ENCODE results near the gene PECR.
"Not testable (repeated sequence)": the region's sequence is repeated elsewhere in the genome, so short reads cannot be mapped to it uniquely, and the experiment has no call there.

The PECR gene

GRCh38 chr2:216014006-216014405, 67.6 kb downstream of the PECR start:
- Histone ChIP-seq H3K27me3 (ENCODE audit: control insufficient read depth, insufficient read depth, low read length) (no peaks in the 10 kb centered on the region), H3K9ac (ENCODE audit: low read length) (no peak overlapping the region), H3K36me3 (ENCODE audit: control insufficient read depth, insufficient read depth, low read length) (no peaks in the 10 kb centered on the region), H3K27ac (ENCODE audit: low read depth, low read length) (no peak overlapping the region), H3K4me3 (ENCODE audit: low read length) (no peak overlapping the region), H3K4me1 (ENCODE audit: control insufficient read depth, insufficient read depth, low read length) (no peaks in the 10 kb centered on the region)

GRCh38 chr2:216013080-216013909, 68.3 kb downstream of the PECR start, which contains the start of gene MREG:
Gene MREG (minus strand): TSS chr2:216013551. CDS start chr2:216013327, 224 bp downstream.
- peak within 1 kb of the TSS; percentile 71 for H3K4me3 ChIP-seq (ENCODE audit: low read length)
- H3K27ac ChIP-seq (ENCODE audit: low read depth, low read length): no peak within 1 kb of the TSS
- no peaks in the 10 kb centered on the region for H3K4me1 ChIP-seq (ENCODE audit: control insufficient read depth, insufficient read depth, low read length)
- H3K9ac ChIP-seq (ENCODE audit: low read length): no peak within 1 kb of the TSS
- H3K36me3 ChIP-seq (ENCODE audit: control insufficient read depth, insufficient read depth, low read length): no peaks in the 10 kb centered on the region
- no peaks in the 10 kb centered on the region for H3K27me3 ChIP-seq (ENCODE audit: control insufficient read depth, insufficient read depth, low read length)

GRCh38 chr2:216012830-216013079, 68.9 kb downstream of the PECR start:
- Histone ChIP-seq H3K27ac (ENCODE audit: low read depth, low read length) (no peak overlapping the region), H3K36me3 (ENCODE audit: control insufficient read depth, insufficient read depth, low read length) (no peaks in the 10 kb centered on the region), H3K9ac (ENCODE audit: low read length) (no peak overlapping the region), H3K4me3 (ENCODE audit: low read length) (peak overlapping the region; percentile 71), H3K4me1 (ENCODE audit: control insufficient read depth, insufficient read depth, low read length) (no peaks in the 10 kb centered on the region), H3K27me3 (ENCODE audit: control insufficient read depth, insufficient read depth, low read length) (no peaks in the 10 kb centered on the region)

GRCh38 chr2:216012133-216012829, 69.3 kb downstream of the PECR start:
- no peak overlapping the region for H3K9ac ChIP-seq (ENCODE audit: low read length)
- H3K27ac ChIP-seq (ENCODE audit: low read depth, low read length): no peak overlapping the region
- peak overlapping the region; percentile 71 for H3K4me3 ChIP-seq (ENCODE audit: low read length)
- no peaks in the 10 kb centered on the region for H3K27me3 ChIP-seq (ENCODE audit: control insufficient read depth, insufficient read depth, low read length)
- H3K4me1 ChIP-seq (ENCODE audit: control insufficient read depth, insufficient read depth, low read length): no peaks in the 10 kb centered on the region
- no peaks in the 10 kb centered on the region for H3K36me3 ChIP-seq (ENCODE audit: control insufficient read depth, insufficient read depth, low read length)

GRCh38 chr2:216009215-216009614, 72.4 kb downstream of the PECR start:
- not testable (repeated sequence) for H3K4me1 ChIP-seq (ENCODE audit: control insufficient read depth, insufficient read depth, low read length); H3K9ac ChIP-seq (ENCODE audit: low read length); H3K27ac ChIP-seq (ENCODE audit: low read depth, low read length); H3K4me3 ChIP-seq (ENCODE audit: low read length); H3K36me3 ChIP-seq (ENCODE audit: control insufficient read depth, insufficient read depth, low read length); H3K27me3 ChIP-seq (ENCODE audit: control insufficient read depth, insufficient read depth, low read length)

GRCh38 chr2:216008387-216008786, 73.2 kb downstream of the PECR start:
- Histone ChIP-seq H3K36me3 (ENCODE audit: control insufficient read depth, insufficient read depth, low read length) (no peaks in the 10 kb centered on the region), H3K9ac (ENCODE audit: low read length) (no peak overlapping the region), H3K4me1 (ENCODE audit: control insufficient read depth, insufficient read depth, low read length) (no peaks in the 10 kb centered on the region), H3K27me3 (ENCODE audit: control insufficient read depth, insufficient read depth, low read length) (no peaks in the 10 kb centered on the region), H3K4me3 (ENCODE audit: low read length) (no peak overlapping the region), H3K27ac (ENCODE audit: low read depth, low read length) (no peak overlapping the region)

- H3K9ac ChIP-seq (ENCODE audit: low read length): no peak overlapping the region
- no peak overlapping the region for H3K27ac ChIP-seq (ENCODE audit: low read depth, low read length)
- H3K4me3 ChIP-seq (ENCODE audit: low read length): no peak overlapping the region
Measured at GRCh38 chr2:216006164-216006663, 75.4 kb downstream of the PECR start.

GRCh38 chr2:216004697-216005283, 76.8 kb downstream of the PECR start:
- Histone ChIP-seq H3K4me3 (ENCODE audit: low read length) (no peak overlapping the region), H3K27ac (ENCODE audit: low read depth, low read length) (no peak overlapping the region)

More at GRCh38 chr2:216006164-216006663, 75.4 kb downstream of the PECR start:
- Histone ChIP-seq H3K27me3 (ENCODE audit: control insufficient read depth, insufficient read depth, low read length) (no peaks in the 10 kb centered on the region), H3K4me1 (ENCODE audit: control insufficient read depth, insufficient read depth, low read length) (no peaks in the 10 kb centered on the region), H3K36me3 (ENCODE audit: control insufficient read depth, insufficient read depth, low read length) (no peaks in the 10 kb centered on the region)

GRCh38 chr2:216003876-216004696, 77.5 kb downstream of the PECR start:
- Histone ChIP-seq H3K9ac (ENCODE audit: low read length) (no peak overlapping the region), H3K36me3 (ENCODE audit: control insufficient read depth, insufficient read depth, low read length) (no peaks in the 10 kb centered on the region), H3K27ac (ENCODE audit: low read depth, low read length) (no peak overlapping the region), H3K27me3 (ENCODE audit: control insufficient read depth, insufficient read depth, low read length) (no peaks in the 10 kb centered on the region), H3K4me1 (ENCODE audit: control insufficient read depth, insufficient read depth, low read length) (no peaks in the 10 kb centered on the region), H3K4me3 (ENCODE audit: low read length) (no peak overlapping the region)

More at GRCh38 chr2:216004697-216005283, 76.8 kb downstream of the PECR start:
- Histone ChIP-seq H3K9ac (ENCODE audit: low read length) (no peak overlapping the region), H3K4me1 (ENCODE audit: control insufficient read depth, insufficient read depth, low read length) (no peaks in the 10 kb centered on the region), H3K27me3 (ENCODE audit: control insufficient read depth, insufficient read depth, low read length) (no peaks in the 10 kb centered on the region), H3K36me3 (ENCODE audit: control insufficient read depth, insufficient read depth, low read length) (no peaks in the 10 kb centered on the region)

GRCh38 chr2:216002693-216003092, 78.9 kb downstream of the PECR start:
- no peak overlapping the region for H3K27ac ChIP-seq (ENCODE audit: low read depth, low read length)
- no peak overlapping the region for H3K9ac ChIP-seq (ENCODE audit: low read length)
- no peaks in the 10 kb centered on the region for H3K27me3 ChIP-seq (ENCODE audit: control insufficient read depth, insufficient read depth, low read length)
- H3K36me3 ChIP-seq (ENCODE audit: control insufficient read depth, insufficient read depth, low read length): no peaks in the 10 kb centered on the region
- no peak overlapping the region for H3K4me3 ChIP-seq (ENCODE audit: low read length)
- H3K4me1 ChIP-seq (ENCODE audit: control insufficient read depth, insufficient read depth, low read length): no peaks in the 10 kb centered on the region

GRCh38 chr2:216002101-216002678, 79.4 kb downstream of the PECR start:
- Histone ChIP-seq H3K36me3 (ENCODE audit: control insufficient read depth, insufficient read depth, low read length) (no peaks in the 10 kb centered on the region), H3K9ac (ENCODE audit: low read length) (no peak overlapping the region), H3K4me3 (ENCODE audit: low read length) (no peak overlapping the region), H3K27me3 (ENCODE audit: control insufficient read depth, insufficient read depth, low read length) (no peaks in the 10 kb centered on the region), H3K4me1 (ENCODE audit: control insufficient read depth, insufficient read depth, low read length) (no peaks in the 10 kb centered on the region), H3K27ac (ENCODE audit: low read depth, low read length) (no peak overlapping the region)

Measured in rectal smooth muscle tissue (tissue), 1 donor.